Osteoblast (primary cell): Measurements from ENCODE around the gene CCNL2. TPM values are rescaled to one million over a fixed set of nuclear protein-coding genes. Genes with fewer than 3 reads are reported as not detected.

Source experiments
- DNase-seq: peaks from one replicate; pipeline ENCODE4 v3.0.0; 2011; ENCODE audit warnings: low spot score, mixed read lengths; ENCODE audit not compliant: insufficient read length; ENCODE audit errors: missing footprints
- H2AFZ ChIP-seq: 2 replicates; pipeline ENCODE4 v1.6.0; 2011; ENCODE audit warnings: mild to moderate bottlenecking, low read length
- H3K27ac ChIP-seq: 2 replicates; pipeline ENCODE4 v1.5.1; 2011; ENCODE audit warnings: mild to moderate bottlenecking, low read depth, low read length, moderate library complexity
- H3K27me3 ChIP-seq: 2 replicates; pipeline ENCODE4 v1.6.0; 2012; ENCODE audit warnings: mild to moderate bottlenecking, control low read depth, inconsistent platforms, low read length, moderate library complexity; ENCODE audit not compliant: insufficient read depth
- H3K36me3 ChIP-seq: 2 replicates; pipeline ENCODE4 v1.5.1; 2011; ENCODE audit warnings: mild to moderate bottlenecking, low read length, control low read depth, moderate library complexity; ENCODE audit not compliant: insufficient read depth
- H3K4me1 ChIP-seq: 2 replicates; pipeline ENCODE4 v1.5.1; 2011; ENCODE audit warnings: mild to moderate bottlenecking, low read length, control low read depth, moderate library complexity; ENCODE audit not compliant: insufficient read depth
- H3K4me2 ChIP-seq: 2 replicates; pipeline ENCODE4 v1.6.0; 2011; ENCODE audit warnings: mild to moderate bottlenecking, low read length; ENCODE audit not compliant: insufficient read depth
- H3K4me3 ChIP-seq: fragments of 200-600 bp; sonication (generic); 3 replicates; pipeline ENCODE4 v1.5.1; 2012; ENCODE audit warnings: mild to moderate bottlenecking, low read length, inconsistent platforms; ENCODE audit not compliant: insufficient read depth
- H3K79me2 ChIP-seq: 2 replicates; pipeline ENCODE4 v1.6.0; 2012; ENCODE audit warnings: mild to moderate bottlenecking, low read length, control low read depth, inconsistent platforms; ENCODE audit not compliant: insufficient read depth
- H3K9me3 ChIP-seq: 2 replicates; pipeline ENCODE4 v1.5.1; 2011; ENCODE audit warnings: low read depth, low read length, control low read depth
- H4K20me1 ChIP-seq: 2 replicates; pipeline ENCODE4 v1.6.0; 2012; ENCODE audit warnings: mild to moderate bottlenecking, low read length, control low read depth; ENCODE audit not compliant: insufficient read depth
- total RNA-seq: library from RNA; depleted of rRNA; stranded (reverse); fragments of >200 nt; gene quantifications from 2 replicates; pipeline ENCODE4 v1.2.3, GENCODE V29; 2012
- TF ChIP-seq, protein P1 (sequence below): IDR thresholded peaks from 2 replicates; pipeline ENCODE4 v1.5.1; 2011; ENCODE audit warnings: mild to moderate bottlenecking, low read depth, low read length, moderate library complexity; ENCODE audit errors: extremely low read depth

The CCNL2 gene
- total RNA-seq, 1 donor: 138 TPM

DNA sequence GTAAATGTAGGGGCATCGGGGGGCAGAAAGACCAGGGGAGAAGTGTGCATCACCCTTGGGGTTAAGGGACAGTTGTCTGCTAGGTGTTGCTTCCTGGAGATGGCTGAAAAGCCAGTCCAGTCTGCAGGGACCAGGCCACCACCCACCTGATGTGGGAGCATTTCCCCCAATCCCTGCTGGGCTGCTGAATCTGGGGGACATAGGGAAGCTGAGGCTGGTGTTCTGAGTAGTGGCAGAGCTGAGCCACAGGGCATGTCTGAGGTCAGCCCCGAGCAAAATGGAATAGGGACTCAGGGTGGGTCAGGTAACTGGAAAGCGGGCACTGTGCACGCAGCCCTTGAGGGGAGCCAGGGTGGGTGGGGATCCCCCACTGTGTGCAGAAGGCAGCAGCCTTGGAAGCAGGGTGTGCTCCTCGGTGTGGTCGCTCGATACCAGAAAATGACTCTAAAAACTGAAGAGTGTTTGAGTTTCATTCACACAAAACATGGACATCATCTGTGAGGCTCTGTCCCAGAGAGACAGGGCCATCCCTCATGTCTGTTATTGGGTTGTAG is 2.4 kb upstream of the CCNL2 start:
- Histone ChIP-seq H3K4me3 (no peak overlapping the region), H4K20me1 (peaks cover 28% of the 10 kb centered on the region), H3K36me3 (peaks cover 61% of the 10 kb centered on the region), H3K79me2 (peaks cover 83% of the 10 kb centered on the region), H3K27ac (no peak overlapping the region), H3K4me1 (peaks cover 30% of the 10 kb centered on the region), H3K4me2 (no peak overlapping the region), H2AFZ (no peak overlapping the region), H3K27me3 (no peaks in the 10 kb centered on the region), H3K9me3 (no peaks in the 10 kb centered on the region)
- peak; percentile 48 for DNase-seq
- TF ChIP-seq, protein P1, sequence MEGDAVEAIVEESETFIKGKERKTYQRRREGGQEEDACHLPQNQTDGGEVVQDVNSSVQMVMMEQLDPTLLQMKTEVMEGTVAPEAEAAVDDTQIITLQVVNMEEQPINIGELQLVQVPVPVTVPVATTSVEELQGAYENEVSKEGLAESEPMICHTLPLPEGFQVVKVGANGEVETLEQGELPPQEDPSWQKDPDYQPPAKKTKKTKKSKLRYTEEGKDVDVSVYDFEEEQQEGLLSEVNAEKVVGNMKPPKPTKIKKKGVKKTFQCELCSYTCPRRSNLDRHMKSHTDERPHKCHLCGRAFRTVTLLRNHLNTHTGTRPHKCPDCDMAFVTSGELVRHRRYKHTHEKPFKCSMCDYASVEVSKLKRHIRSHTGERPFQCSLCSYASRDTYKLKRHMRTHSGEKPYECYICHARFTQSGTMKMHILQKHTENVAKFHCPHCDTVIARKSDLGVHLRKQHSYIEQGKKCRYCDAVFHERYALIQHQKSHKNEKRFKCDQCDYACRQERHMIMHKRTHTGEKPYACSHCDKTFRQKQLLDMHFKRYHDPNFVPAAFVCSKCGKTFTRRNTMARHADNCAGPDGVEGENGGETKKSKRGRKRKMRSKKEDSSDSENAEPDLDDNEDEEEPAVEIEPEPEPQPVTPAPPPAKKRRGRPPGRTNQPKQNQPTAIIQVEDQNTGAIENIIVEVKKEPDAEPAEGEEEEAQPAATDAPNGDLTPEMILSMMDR: no peak

DNA sequence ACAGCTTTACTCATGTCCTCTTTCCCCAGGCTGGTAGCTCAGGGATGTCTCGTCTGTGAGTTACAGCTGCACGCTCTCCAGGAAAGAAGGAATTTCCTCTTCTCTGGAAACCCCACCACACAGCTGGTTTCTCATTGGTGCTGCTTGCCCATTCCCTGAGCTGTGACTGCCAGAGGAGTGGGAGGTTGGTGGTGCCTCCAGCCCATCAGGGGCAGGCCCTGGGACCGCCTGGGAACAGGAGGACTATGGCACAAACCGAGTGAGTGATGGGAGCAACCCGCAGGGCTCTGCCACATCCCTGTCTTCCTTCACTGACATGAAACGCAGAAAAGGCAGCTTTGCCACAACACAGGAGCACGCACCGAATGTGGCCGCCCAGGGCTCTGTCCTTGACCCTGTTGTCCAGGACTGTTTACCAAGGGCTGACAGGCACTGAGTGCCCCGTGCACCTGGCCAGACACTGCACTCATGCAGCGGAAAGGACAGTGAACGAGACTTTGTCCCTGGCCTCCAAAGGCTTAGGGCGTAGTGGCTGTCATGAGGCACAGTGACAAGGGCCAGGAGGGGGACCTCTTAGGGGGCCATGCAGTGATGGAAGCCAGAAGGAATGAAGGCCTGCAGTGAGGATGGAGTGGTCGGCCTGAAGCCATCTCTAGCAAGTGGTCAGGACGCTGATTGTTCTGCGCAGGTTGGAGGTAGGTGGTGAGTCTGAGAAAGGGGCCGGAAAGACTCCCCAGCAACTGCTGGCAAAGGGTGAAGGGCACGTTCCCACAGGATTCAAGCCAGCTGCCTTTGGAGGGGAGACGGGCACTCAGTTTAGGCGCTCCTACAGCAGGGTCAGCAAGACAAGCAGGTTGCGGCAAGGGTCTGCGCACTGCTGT is 1.7 kb upstream of the CCNL2 start:
- H3K27me3 ChIP-seq: no peaks in the 10 kb centered on the region
- DNase-seq: peak; percentile 91
- H2AFZ ChIP-seq: no peak overlapping the region
- peak overlapping the region; percentile 99 for H3K4me3 ChIP-seq
- peak overlapping the region; percentile 89 for H3K27ac ChIP-seq
- H4K20me1 ChIP-seq: peaks cover 28% of the 10 kb centered on the region
- peaks cover 82% of the 10 kb centered on the region for H3K79me2 ChIP-seq
- H3K4me1 ChIP-seq: peaks cover 24% of the 10 kb centered on the region
- H3K9me3 ChIP-seq: no peaks in the 10 kb centered on the region
- TF ChIP-seq, protein P1: no peak
- H3K36me3 ChIP-seq: peaks cover 58% of the 10 kb centered on the region
- peak overlapping the region; percentile 100 for H3K4me2 ChIP-seq

DNA sequence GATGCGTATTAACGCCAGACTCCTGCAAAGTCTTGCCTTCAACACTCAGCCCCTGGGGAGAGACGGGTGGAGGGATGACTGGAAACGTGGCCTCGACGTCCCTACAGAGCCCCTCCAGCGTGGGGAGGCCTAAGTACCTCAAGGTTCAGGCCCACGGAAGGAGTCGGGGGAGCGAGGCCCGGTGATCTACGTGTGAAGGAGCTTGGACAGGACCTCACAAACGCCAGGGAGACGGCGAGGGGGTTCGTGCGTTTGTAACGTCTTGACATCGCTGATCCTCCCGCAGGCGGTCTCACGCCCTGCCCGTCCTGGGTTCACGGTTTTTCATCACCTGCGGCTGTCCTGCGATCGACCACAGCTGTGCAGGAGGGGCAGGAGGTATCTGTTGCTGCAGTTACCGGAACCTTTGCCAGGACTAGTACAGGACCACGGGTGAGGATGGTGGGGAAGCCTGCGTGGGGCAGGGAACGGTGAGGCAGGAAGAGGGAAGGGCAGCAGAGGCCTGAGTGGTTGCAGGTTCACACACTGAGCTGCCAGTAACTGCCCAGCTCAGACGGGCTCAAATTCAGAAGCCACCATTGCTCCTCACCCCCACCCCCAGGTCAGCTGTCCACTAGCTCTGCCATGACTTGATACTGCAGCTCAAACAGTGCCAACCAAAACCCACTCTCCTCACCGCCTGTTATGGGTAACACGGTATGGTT is 889 bp upstream of the CCNL2 start:
- peak; percentile 87 for DNase-seq
- H3K27me3 ChIP-seq: no peaks in the 10 kb centered on the region
- H3K4me1 ChIP-seq: peaks cover 23% of the 10 kb centered on the region
- H3K27ac ChIP-seq: peak overlapping the region; percentile 89
- peaks cover 82% of the 10 kb centered on the region for H3K79me2 ChIP-seq
- H3K9me3 ChIP-seq: no peaks in the 10 kb centered on the region
- peak overlapping the region; percentile 99 for H3K4me3 ChIP-seq
- peak overlapping the region; percentile 100 for H3K4me2 ChIP-seq
- H4K20me1 ChIP-seq: peaks cover 34% of the 10 kb centered on the region
- peaks cover 58% of the 10 kb centered on the region for H3K36me3 ChIP-seq
- TF ChIP-seq, protein P1: no peak
- peak overlapping the region; percentile 66 for H2AFZ ChIP-seq
